A673 (cell line): ENCODE results near the gene KRTAP4-4.
"Not testable (repeated sequence)": the region's sequence is repeated elsewhere in the genome, so short reads cannot be mapped to it uniquely, and the experiment has no call there.

Experiments
- EZH2 ChIP-seq: fragments of 200-600 bp; sonication (generic); IDR thresholded peaks from 2 replicates; pipeline ENCODE4 v1.6.1; 2017; ENCODE audit warnings: borderline replicate concordance, low read depth, mild to moderate bottlenecking, mixed read lengths, antibody characterized with exemption, low read length; ENCODE audit not compliant: poor library complexity, severe bottlenecking
- TF ChIP-seq, protein P1 (sequence below): fragments of 300-800, 200-600 bp; sonication (generic); conservative IDR thresholded peaks from 2 replicates; pipeline ENCODE4 v1.5.1; 2017; ENCODE audit warnings: low read depth, mild to moderate bottlenecking, antibody characterized with exemption, low read length, moderate library complexity, mixed read lengths

DNA sequence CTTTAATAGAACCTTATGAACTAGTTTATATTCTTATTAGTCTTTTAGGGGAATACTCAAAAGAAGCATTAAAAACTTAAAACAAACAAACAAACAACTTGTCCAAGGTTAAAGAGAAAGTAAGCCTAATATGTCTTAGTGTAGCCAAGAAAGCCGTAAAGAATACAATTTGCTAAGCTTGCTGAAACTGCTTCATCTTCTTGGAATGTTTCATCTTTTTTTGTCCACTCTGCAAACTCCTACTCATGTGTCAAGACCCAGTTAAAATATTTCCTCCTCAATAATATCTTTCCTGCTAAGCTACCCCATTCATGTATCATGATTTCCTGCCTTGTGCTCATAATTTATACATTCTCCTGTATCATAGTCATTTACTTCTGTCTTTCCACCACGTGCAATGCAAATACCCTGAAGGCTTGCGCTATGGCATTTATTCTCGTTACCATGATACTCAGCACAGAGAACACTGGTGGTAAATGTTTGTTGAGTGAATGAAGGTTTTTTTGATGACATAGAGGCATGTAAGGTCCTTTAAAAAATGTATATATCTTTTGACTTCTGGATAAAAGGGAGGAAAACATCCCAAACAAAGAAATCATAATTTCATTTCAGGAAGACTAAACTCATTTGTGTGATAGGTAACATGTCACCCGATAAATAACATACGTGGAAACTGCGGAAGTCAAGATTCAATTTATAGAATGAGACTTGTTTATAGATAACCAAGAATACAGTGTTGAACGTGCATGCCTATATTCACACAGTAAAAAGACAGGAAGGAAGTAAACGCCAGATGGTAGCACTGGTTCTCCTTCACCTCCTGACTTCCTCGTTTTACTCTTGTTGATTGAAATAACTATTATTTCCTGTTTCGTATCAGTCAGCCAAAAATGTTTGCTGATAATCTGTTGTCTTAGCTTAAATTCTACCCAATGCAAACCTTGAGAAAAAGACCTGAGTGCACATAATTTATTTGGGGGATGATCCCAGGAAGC is 40.6 kb downstream of the KRTAP4-4 start:
- TF ChIP-seq, protein P1, sequence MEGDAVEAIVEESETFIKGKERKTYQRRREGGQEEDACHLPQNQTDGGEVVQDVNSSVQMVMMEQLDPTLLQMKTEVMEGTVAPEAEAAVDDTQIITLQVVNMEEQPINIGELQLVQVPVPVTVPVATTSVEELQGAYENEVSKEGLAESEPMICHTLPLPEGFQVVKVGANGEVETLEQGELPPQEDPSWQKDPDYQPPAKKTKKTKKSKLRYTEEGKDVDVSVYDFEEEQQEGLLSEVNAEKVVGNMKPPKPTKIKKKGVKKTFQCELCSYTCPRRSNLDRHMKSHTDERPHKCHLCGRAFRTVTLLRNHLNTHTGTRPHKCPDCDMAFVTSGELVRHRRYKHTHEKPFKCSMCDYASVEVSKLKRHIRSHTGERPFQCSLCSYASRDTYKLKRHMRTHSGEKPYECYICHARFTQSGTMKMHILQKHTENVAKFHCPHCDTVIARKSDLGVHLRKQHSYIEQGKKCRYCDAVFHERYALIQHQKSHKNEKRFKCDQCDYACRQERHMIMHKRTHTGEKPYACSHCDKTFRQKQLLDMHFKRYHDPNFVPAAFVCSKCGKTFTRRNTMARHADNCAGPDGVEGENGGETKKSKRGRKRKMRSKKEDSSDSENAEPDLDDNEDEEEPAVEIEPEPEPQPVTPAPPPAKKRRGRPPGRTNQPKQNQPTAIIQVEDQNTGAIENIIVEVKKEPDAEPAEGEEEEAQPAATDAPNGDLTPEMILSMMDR: not testable (repeated sequence)
- TF ChIP-seq EZH2: not testable (repeated sequence)
